Esophagus muscularis mucosa (tissue), 3 donors: Measurements from ENCODE around the gene PLCB2.

ENCODE experiments used
- CTCF ChIP-seq, 3 experiments: fragments of 200-600 bp in 2 of 3; fragments of 450-650 bp in 1 of 3; sonication (generic) in 2 of 3; IDR thresholded peaks; one replicate each; pipeline ENCODE4 v1.5.1; 2017 to 2019; ENCODE audit warnings: antibody characterized with exemption in 3 of 3, mild to moderate bottlenecking in 2 of 3, moderate library complexity in 1 of 3
- POLR2A ChIP-seq: fragments of 450-650 bp; IDR thresholded peaks from one replicate; pipeline ENCODE4 v1.6.1; 2017; ENCODE audit warnings: antibody characterized with exemption, moderate library complexity, mild to moderate bottlenecking, low read depth

DNA sequence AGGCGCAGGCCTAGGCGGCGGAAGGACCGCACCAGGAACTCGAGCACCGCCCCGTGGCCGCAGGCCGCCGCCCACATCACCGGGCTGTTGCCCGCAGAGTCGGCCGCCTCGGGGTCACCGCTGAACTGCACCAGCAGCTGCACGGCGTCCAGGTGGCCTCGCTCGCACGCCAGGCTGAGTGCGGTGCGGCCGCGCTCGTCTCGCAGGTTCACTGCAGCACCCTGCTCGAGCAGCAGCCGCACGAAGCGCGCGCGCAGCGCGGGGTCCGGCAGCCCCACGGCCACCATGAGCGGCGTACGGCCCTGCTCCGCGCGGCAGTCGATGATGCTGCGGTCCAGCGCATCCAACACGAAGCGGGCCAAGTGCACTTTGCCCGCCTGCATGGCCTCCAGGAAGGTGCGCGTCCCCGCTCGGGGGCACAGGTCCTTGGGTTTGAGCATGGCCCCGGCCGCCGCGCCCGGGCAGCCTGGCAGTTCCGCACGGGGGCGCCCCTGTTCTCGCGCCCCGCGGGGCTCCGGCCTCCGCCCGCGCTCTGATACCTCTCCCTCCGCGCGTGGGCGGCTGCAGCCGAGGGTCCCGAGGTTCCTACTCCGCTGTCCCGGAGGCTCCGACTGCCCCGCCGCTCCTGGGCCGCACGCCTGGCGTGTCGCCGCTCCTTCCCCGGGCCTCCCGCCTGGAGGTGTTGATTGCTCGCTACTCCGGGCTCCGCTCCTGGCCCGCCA lies 25.4 kb downstream of the PLCB2 start:
- TF ChIP-seq CTCF (IDR thresholded peaks at IDR 0.05) (peak; percentile 22 to 36 (median 34)), POLR2A (no peak)
